SK-N-SH (cell line): ENCODE measurements around the gene DDX25. TPM values are rescaled to one million over a fixed set of nuclear protein-coding genes. Genes with fewer than 3 reads are reported as not detected.

Experiments used
- CTCF ChIA-PET: fragments of 300-600, 350-600 bp; formaldehyde crosslinking; extraction: SDS; loops from one replicate; lab custom pipeline; 2021; lab: Yijun Ruan, JAX
- POLR2A ChIA-PET: fragments of 350-600 bp; sonication (Branson Sonifier 250); formaldehyde crosslinking; extraction: SDS; loops from one replicate; lab custom pipeline; 2020; ENCODE audit warnings: antibody characterized with exemption, inconsistent platforms; lab: Yijun Ruan, JAX
- DNase-seq: peaks from one replicate; pipeline ENCODE4 v3.0.0; 2012
- H2AFZ ChIP-seq: fragments of 200-600 bp; sonication (generic); 2 replicates; pipeline ENCODE4 v1.8.1; 2016; ENCODE audit warnings: antibody characterized with exemption, mild to moderate bottlenecking, low read depth
- H3F3A ChIP-seq: fragments of 200-600 bp; sonication (generic); replicated peaks from 2 replicates; pipeline ENCODE3; 2016; ENCODE audit warnings: antibody characterized with exemption, mild to moderate bottlenecking; ENCODE audit not compliant: insufficient read depth
- H3K27ac ChIP-seq, 2 experiments: fragments of 200-500 bp in 1 of 2; fragments of 200-600 bp in 1 of 2; sonication (Bioruptor generic) in 1 of 2; sonication (generic), shearing (Covaris generic) in 1 of 2; 2 replicates each; pipeline versions ENCODE4 v1.5.1 to v1.6.1; 2014 to 2016; ENCODE audit warnings: low read depth in 2 of 2, inconsistent platforms in 1 of 2, low read length in 1 of 2, mild to moderate bottlenecking in 1 of 2, mixed read lengths in 1 of 2
- H3K27me3 ChIP-seq: fragments of 200-600 bp; sonication (generic), shearing (Covaris generic); 2 replicates; pipeline ENCODE4 v1.6.1; 2016; ENCODE audit warnings: mixed run types; ENCODE audit not compliant: insufficient read depth
- H3K36me3 ChIP-seq, 2 experiments: fragments of 200-500 bp in 1 of 2; fragments of 200-600 bp in 1 of 2; sonication (Bioruptor generic) in 1 of 2; sonication (generic) in 1 of 2; replicated peaks in 1 of 2; 2 replicates each; pipeline versions ENCODE3 to v1.5.1; 2014 to 2016; ENCODE audit warnings: low read length in 1 of 2, mild to moderate bottlenecking in 1 of 2; ENCODE audit not compliant: insufficient read depth in 2 of 2, control insufficient read depth in 1 of 2
- H3K4me1 ChIP-seq, 2 experiments: fragments of 200-500 bp in 1 of 2; fragments of 200-600 bp in 1 of 2; sonication (Bioruptor generic) in 1 of 2; sonication (generic), shearing (Covaris generic) in 1 of 2; 2 replicates each; pipeline versions ENCODE4 v1.5.1 to v1.6.1; 2014 to 2016; ENCODE audit warnings: low read depth in 1 of 2, low read length in 1 of 2, mixed run types in 1 of 2; ENCODE audit not compliant: insufficient read depth in 2 of 2, control insufficient read depth in 1 of 2
- H3K4me2 ChIP-seq: fragments of 200-600 bp; sonication (generic), shearing (Covaris generic); 2 replicates; pipeline ENCODE4 v1.6.1; 2017; ENCODE audit warnings: mixed run types
- H3K4me3 ChIP-seq, 2 experiments: fragments of 200-500 bp in 1 of 2; fragments of 200-600 bp in 1 of 2; sonication (Bioruptor generic) in 1 of 2; sonication (generic), shearing (Covaris generic) in 1 of 2; 2 replicates each; pipeline versions ENCODE4 v1.5.1 to v1.8.1; 2014 to 2016; ENCODE audit warnings: low read depth in 2 of 2, inconsistent platforms in 1 of 2, low read length in 1 of 2, mild to moderate bottlenecking in 1 of 2, mixed read lengths in 1 of 2, moderate library complexity in 1 of 2
- H3K79me2 ChIP-seq: fragments of 200-600 bp; sonication (generic); 2 replicates; pipeline ENCODE4 v1.8.1; 2017; ENCODE audit warnings: mild to moderate bottlenecking; ENCODE audit not compliant: insufficient read depth
- H3K9ac ChIP-seq: fragments of 200-600 bp; sonication (generic); 2 replicates; pipeline ENCODE4 v1.6.1; 2017; ENCODE audit warnings: mixed run types
- H3K9me2 ChIP-seq: fragments of 200-600 bp; sonication (generic); 2 replicates; pipeline ENCODE4 v1.6.1; 2017; ENCODE audit warnings: mixed run types
- H3K9me3 ChIP-seq: fragments of 200-600 bp; sonication (generic); 2 replicates; pipeline ENCODE4 v1.6.1; 2017; ENCODE audit warnings: mixed run types, mild to moderate bottlenecking, moderate library complexity
- H4K20me1 ChIP-seq: fragments of 200-600 bp; sonication (generic); 2 replicates; pipeline ENCODE4 v1.6.1; 2017; ENCODE audit warnings: mild to moderate bottlenecking, mixed run types; ENCODE audit not compliant: insufficient read depth
- CHD2 ChIP-seq: fragments of 150-350 bp; IDR thresholded peaks from 2 replicates; pipeline ENCODE4 v1.6.1; 2018; ENCODE audit warnings: low read length; ENCODE audit not compliant: partially characterized antibody
- EZH2phosphoT487 ChIP-seq: fragments of 200-600 bp; sonication (generic); IDR thresholded peaks from 2 replicates; pipeline ENCODE4 v1.6.1; 2017; ENCODE audit warnings: low read depth, mixed run types, mild to moderate bottlenecking, antibody characterized with exemption, moderate library complexity, borderline replicate concordance
- FOSL2 ChIP-seq: IDR thresholded peaks from 2 replicates; pipeline ENCODE4 v1.4.0; 2012; ENCODE audit warnings: low read depth, mild to moderate bottlenecking, moderate library complexity, borderline replicate concordance
- FOXJ3 ChIP-seq: sonication (generic); formaldehyde crosslinking; IDR thresholded peaks from 2 replicates; pipeline ENCODE4 v1.5.1; 2020; ENCODE audit warnings: mild to moderate bottlenecking, missing genetic modification reagents
- FOXM1 ChIP-seq: IDR thresholded peaks from 2 replicates; pipeline ENCODE4 v1.4.0; 2012; ENCODE audit warnings: low read depth, mild to moderate bottlenecking
- NFIC ChIP-seq: IDR thresholded peaks from 2 replicates; pipeline ENCODE4 v1.4.0; 2012; ENCODE audit warnings: borderline replicate concordance
- POLR2AphosphoS5 ChIP-seq: IDR thresholded peaks from 2 replicates; pipeline ENCODE4 v1.6.1; 2012; ENCODE audit warnings: low read depth, low read length
- RAD21 ChIP-seq: IDR thresholded peaks from 2 replicates; pipeline ENCODE4 v1.6.1; 2012; ENCODE audit warnings: mild to moderate bottlenecking, low read length
- SIN3A ChIP-seq: IDR thresholded peaks from 2 replicates; pipeline ENCODE4 v1.6.1; 2012; ENCODE audit warnings: low read depth, mild to moderate bottlenecking, low read length, moderate library complexity, borderline replicate concordance
- SMC3 ChIP-seq: IDR thresholded peaks from 2 replicates; pipeline ENCODE4 v1.6.1; 2012; ENCODE audit warnings: low read depth, low read length, improper control_type of control experiment
- TAF1 ChIP-seq: IDR thresholded peaks from 2 replicates; pipeline ENCODE4 v1.6.1; 2012; ENCODE audit warnings: low read depth, mild to moderate bottlenecking, low read length, moderate library complexity, borderline replicate concordance
- TCF12 ChIP-seq: IDR thresholded peaks from 2 replicates; pipeline ENCODE4 v1.4.0; 2012
- WGBS: methylation state at CpG from one replicate; pipeline ENCODE4 v1.1.6; 2017; ENCODE audit warnings: low lambda C conversion rate; 5-methylcytosine and 5-hydroxymethylcytosine counted together
- polyA plus RNA-seq, 3 experiments: library from polyadenylated mRNA; depleted of rRNA; stranded (reverse); fragments of >200 nt; gene quantifications; 2 replicates each; pipeline ENCODE4 v1.2.3, GENCODE V29; 2012
- TF ChIP-seq, protein P1 (sequence below): IDR thresholded peaks from 2 replicates; pipeline ENCODE4 v1.4.0; 2012; ENCODE audit warnings: low read depth, borderline replicate concordance
- TF ChIP-seq, protein P2 (sequence below): fragments of 150-350 bp; IDR thresholded peaks from 2 replicates; pipeline ENCODE4 v1.6.1; 2016; ENCODE audit warnings: mild to moderate bottlenecking, low read depth, low read length
- TF ChIP-seq, protein P3 (sequence below): fragments of 200-600 bp; sonication (generic); IDR thresholded peaks from 2 replicates; pipeline ENCODE4 v1.6.1; 2017; ENCODE audit warnings: antibody characterized with exemption, mild to moderate bottlenecking, moderate library complexity

The DDX25 gene
- polyA plus RNA-seq, 1 of the 3 experiments (the other 2 are of a cell fraction): 0.12 TPM

DNA sequence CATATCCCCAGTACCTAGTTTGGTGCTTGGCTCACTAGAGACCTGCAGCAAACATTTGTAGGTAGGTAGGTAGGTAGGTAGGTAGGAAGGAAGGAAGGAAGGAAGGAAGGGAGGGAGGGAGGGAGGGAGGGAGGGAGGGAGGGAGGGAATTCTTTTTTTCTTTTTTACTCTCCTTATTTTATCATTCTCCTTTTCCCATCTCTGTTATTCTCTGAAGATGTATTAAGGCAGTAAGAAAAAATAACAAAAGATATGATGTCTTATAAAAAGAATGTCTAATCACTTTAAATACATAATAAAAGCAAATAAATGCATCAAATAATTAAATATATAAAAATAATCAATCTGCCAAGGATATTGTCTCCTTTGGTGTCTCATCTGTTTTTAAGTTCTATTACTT is 70.0 kb downstream of the DDX25 start:
- CTCF ChIA-PET: no interaction called here

DNA sequence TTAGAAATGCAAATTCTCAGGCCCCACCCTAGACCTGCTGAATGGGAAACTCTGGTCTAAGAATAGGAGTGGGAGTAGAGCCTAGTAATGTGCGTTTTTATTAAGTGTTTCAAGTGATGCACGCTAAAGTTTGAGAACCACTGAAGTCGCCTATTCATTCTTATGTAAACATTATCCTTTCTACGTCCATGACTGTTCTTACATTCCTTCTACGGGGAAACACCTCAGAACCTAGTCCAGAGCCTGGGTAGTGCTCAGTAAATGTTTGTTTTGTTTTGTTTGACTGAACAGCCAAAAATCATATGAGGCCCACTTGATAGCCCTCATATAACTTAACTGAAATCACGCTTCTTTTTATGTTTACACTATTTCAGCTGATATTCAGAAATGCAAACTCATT is 71.3 kb downstream of the DDX25 start:
- peaks cover 0 to 5% of the 10 kb centered on the region in 2 experiments; a peak in 1 of 4 replicates for H3K4me1 ChIP-seq
- no peaks in the 10 kb centered on the region for H3K9me2 ChIP-seq
- H3K9me3 ChIP-seq: no peaks in the 10 kb centered on the region
- H4K20me1 ChIP-seq: no peaks in the 10 kb centered on the region
- no peak for DNase-seq
- no peaks in the 10 kb centered on the region for H3K79me2 ChIP-seq
- ChIA-PET CTCF (interaction anchor here (1.3 to 1.4 kb wide), 2 partner anchors 86 to 218 kb away, joined by 3 to 4 read pairs; no protein-coding TSS in a partner anchor), POLR2A (no interaction called here)
- no peak overlapping the region for H3K9ac ChIP-seq
- WGBS: 88% methylated on average over 6 of the region's 6 CpGs
- TF ChIP-seq, protein P1, sequence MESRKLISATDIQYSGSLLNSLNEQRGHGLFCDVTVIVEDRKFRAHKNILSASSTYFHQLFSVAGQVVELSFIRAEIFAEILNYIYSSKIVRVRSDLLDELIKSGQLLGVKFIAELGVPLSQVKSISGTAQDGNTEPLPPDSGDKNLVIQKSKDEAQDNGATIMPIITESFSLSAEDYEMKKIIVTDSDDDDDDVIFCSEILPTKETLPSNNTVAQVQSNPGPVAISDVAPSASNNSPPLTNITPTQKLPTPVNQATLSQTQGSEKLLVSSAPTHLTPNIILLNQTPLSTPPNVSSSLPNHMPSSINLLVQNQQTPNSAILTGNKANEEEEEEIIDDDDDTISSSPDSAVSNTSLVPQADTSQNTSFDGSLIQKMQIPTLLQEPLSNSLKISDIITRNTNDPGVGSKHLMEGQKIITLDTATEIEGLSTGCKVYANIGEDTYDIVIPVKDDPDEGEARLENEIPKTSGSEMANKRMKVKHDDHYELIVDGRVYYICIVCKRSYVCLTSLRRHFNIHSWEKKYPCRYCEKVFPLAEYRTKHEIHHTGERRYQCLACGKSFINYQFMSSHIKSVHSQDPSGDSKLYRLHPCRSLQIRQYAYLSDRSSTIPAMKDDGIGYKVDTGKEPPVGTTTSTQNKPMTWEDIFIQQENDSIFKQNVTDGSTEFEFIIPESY: no peak
- no peak for TF ChIP-seq FOXJ3 (CRISPR knock-in tag)
- TF ChIP-seq, protein P2, sequence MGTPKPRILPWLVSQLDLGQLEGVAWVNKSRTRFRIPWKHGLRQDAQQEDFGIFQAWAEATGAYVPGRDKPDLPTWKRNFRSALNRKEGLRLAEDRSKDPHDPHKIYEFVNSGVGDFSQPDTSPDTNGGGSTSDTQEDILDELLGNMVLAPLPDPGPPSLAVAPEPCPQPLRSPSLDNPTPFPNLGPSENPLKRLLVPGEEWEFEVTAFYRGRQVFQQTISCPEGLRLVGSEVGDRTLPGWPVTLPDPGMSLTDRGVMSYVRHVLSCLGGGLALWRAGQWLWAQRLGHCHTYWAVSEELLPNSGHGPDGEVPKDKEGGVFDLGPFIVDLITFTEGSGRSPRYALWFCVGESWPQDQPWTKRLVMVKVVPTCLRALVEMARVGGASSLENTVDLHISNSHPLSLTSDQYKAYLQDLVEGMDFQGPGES: no peak
- TF ChIP-seq CHD2: no peak
- no peak for TF ChIP-seq FOXM1
- TF ChIP-seq EZH2phosphoT487: no peak
- no peak for TF ChIP-seq NFIC
- TF ChIP-seq SIN3A: no peak
- TF ChIP-seq SMC3: no peak
- TF ChIP-seq FOSL2: no peak
- TF ChIP-seq, protein P3, sequence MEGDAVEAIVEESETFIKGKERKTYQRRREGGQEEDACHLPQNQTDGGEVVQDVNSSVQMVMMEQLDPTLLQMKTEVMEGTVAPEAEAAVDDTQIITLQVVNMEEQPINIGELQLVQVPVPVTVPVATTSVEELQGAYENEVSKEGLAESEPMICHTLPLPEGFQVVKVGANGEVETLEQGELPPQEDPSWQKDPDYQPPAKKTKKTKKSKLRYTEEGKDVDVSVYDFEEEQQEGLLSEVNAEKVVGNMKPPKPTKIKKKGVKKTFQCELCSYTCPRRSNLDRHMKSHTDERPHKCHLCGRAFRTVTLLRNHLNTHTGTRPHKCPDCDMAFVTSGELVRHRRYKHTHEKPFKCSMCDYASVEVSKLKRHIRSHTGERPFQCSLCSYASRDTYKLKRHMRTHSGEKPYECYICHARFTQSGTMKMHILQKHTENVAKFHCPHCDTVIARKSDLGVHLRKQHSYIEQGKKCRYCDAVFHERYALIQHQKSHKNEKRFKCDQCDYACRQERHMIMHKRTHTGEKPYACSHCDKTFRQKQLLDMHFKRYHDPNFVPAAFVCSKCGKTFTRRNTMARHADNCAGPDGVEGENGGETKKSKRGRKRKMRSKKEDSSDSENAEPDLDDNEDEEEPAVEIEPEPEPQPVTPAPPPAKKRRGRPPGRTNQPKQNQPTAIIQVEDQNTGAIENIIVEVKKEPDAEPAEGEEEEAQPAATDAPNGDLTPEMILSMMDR: no peak
- no peak for TF ChIP-seq TAF1
- TF ChIP-seq POLR2AphosphoS5: no peak
- no peak for TF ChIP-seq TCF12
- H3K36me3 ChIP-seq: peaks cover 0 to 21% of the 10 kb centered on the region in 2 experiments
- no peaks in the 10 kb centered on the region for H3F3A ChIP-seq
- H3K4me3 ChIP-seq: no peak overlapping the region
- H3K4me2 ChIP-seq: no peak overlapping the region
- H3K27me3 ChIP-seq: no peaks in the 10 kb centered on the region
- H2AFZ ChIP-seq: no peak overlapping the region
- no peak overlapping the region for H3K27ac ChIP-seq

More for the DNA sequence above, 70.0 kb downstream of the DDX25 start:
- H3K36me3 ChIP-seq: peaks cover 0 to 16% of the 10 kb centered on the region in 2 experiments
- H3K9me3 ChIP-seq: no peaks in the 10 kb centered on the region
- DNase-seq: no peak
- POLR2A ChIA-PET: no interaction called here
- H3K4me2 ChIP-seq: no peak overlapping the region
- H2AFZ ChIP-seq: no peak overlapping the region
- H3K79me2 ChIP-seq: no peaks in the 10 kb centered on the region
- H3F3A ChIP-seq: no peaks in the 10 kb centered on the region
- H3K4me3 ChIP-seq: no peak overlapping the region
- no peak overlapping the region for H3K9ac ChIP-seq
- peaks cover 0 to 5% of the 10 kb centered on the region in 2 experiments; a peak in 1 of 4 replicates for H3K4me1 ChIP-seq
- no peak overlapping the region for H3K27ac ChIP-seq
- no peaks in the 10 kb centered on the region for H4K20me1 ChIP-seq
- H3K9me2 ChIP-seq: no peaks in the 10 kb centered on the region
- no peak for TF ChIP-seq RAD21
- TF ChIP-seq, all 33 proteins: peak for 0
- no peaks in the 10 kb centered on the region for H3K27me3 ChIP-seq
